Measurements from ENCODE around the gene LDLRAP1. TPM values are rescaled to one million over a fixed set of nuclear protein-coding genes. Genes with fewer than 3 reads are reported as not detected.
A peak's percentile ranks its signal among the peaks of the same experiment; 100 is the strongest.

LDLRAP1 gene
- polyA plus RNA-seq, 1 donor = 17.8 TPM

GRCh38 chr1:25531082-25531461 lies 12.3 kb upstream of the LDLRAP1 start:
- no peaks in the 10 kb centered on the region for H3K27me3 ChIP-seq (ENCODE audit: control insufficient read depth, insufficient read depth, low read length)
- no peaks in the 10 kb centered on the region for H3K9me3 ChIP-seq (ENCODE audit: control insufficient read depth, low read depth, low read length)
- no CpG with 5 or more reads among the region's 11 CpGs for WGBS (ENCODE audit: insufficient coverage, low lambda C conversion rate)
- no peaks in the 10 kb centered on the region for H3K36me3 ChIP-seq (ENCODE audit: control insufficient read depth, insufficient read depth, low read length)
- DNase-seq = no peak
- no peaks in the 10 kb centered on the region for H3K4me1 ChIP-seq (ENCODE audit: control insufficient read depth, insufficient read depth, low read length)
- no peak overlapping the region for H3K4me3 ChIP-seq (ENCODE audit: low read length)
- no peak overlapping the region for H3K27ac ChIP-seq (ENCODE audit: low read length)

DNA sequence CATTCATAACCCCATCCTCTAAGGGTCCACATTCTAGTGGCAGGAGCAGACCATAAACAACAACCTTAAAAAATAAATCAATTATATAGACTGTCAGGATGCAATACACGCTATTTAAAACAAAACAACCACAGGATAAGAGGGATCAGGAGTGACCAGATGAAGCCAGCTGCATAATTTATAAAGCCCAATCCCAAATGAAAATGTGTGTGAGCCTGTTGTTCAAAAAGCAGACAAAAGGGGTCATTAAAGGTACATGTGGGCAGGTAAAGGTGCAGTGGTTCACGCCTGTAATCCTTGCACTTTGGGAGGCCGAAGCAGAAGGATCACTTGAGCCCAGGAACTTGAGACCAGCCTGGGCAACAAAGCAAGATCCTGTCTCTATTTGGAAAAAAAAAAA lies 10.4 kb upstream of the LDLRAP1 start:
- Histone ChIP-seq H3K4me3 (ENCODE audit: low read length) (no peak overlapping the region), H3K9me3 (ENCODE audit: control insufficient read depth, low read depth, low read length) (no peaks in the 10 kb centered on the region), H3K4me1 (ENCODE audit: control insufficient read depth, insufficient read depth, low read length) (peaks cover 2% of the 10 kb centered on the region), H3K27me3 (ENCODE audit: control insufficient read depth, insufficient read depth, low read length) (no peaks in the 10 kb centered on the region), H3K27ac (ENCODE audit: low read length) (no peak overlapping the region), H3K36me3 (ENCODE audit: control insufficient read depth, insufficient read depth, low read length) (no peaks in the 10 kb centered on the region)
- WGBS (ENCODE audit: insufficient coverage, low lambda C conversion rate) = 100% methylated on average over 1 of the region's 3 CpGs
- DNase-seq = no peak

DNA sequence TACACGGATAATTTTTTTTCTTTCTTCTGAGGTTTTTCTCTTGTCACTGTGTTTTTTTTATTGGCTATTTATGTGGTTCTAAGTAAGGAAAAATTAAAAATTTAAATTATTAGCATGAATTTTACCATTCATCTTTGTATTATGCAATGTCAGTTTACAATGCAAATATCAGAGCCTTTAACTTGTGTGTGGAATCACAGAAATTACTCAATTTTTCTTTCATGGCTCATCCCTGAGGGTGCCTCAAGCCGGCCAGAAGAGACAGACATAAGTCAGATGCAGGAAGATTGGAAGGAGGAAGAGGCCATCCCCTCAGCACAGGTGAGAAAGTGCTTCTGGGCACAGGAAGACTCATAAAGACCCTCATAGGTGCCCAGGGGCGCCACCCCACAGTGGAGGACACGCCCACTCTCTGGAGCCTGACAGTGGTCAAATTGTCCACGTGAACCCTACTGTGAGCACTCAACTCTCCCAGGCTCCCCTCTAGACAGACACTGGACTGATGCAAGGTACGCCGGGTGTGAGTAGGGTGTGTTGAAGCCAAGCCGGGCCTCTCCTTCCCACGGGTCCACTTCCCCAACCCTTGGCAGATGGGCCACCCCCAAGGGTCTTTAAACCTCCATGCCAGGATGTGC lies 9.5 kb upstream of the LDLRAP1 start:
- DNase-seq = no peak
- Histone ChIP-seq H3K36me3 (ENCODE audit: control insufficient read depth, insufficient read depth, low read length) (no peaks in the 10 kb centered on the region), H3K27ac (ENCODE audit: low read length) (no peak overlapping the region), H3K27me3 (ENCODE audit: control insufficient read depth, insufficient read depth, low read length) (no peaks in the 10 kb centered on the region), H3K4me1 (ENCODE audit: control insufficient read depth, insufficient read depth, low read length) (peaks cover 11% of the 10 kb centered on the region), H3K9me3 (ENCODE audit: control insufficient read depth, low read depth, low read length) (no peaks in the 10 kb centered on the region), H3K4me3 (ENCODE audit: low read length) (no peak overlapping the region)
- WGBS (ENCODE audit: insufficient coverage, low lambda C conversion rate) = 100% methylated on average over 1 of the region's 9 CpGs

DNA sequence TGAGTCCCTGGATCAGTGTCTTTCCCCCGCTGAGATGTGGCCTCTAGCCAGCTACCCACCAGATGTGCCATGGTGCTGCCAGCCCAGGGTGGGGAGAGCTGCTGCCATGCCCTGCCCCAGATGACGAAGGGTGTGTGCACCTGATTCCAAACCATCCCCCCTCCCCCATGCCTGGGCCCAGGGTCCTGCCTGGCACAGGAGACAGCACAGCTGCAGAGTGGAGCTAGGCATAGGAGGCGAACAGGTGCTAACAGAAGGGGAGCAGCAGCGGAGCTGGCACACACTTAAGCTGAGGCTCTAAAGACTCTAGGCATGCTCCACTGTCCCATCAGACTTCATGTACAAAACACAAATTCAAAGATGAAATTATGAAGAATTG lies 9.0 kb upstream of the LDLRAP1 start:
- Histone ChIP-seq H3K36me3 (ENCODE audit: control insufficient read depth, insufficient read depth, low read length) (no peaks in the 10 kb centered on the region), H3K9me3 (ENCODE audit: control insufficient read depth, low read depth, low read length) (no peaks in the 10 kb centered on the region), H3K4me1 (ENCODE audit: control insufficient read depth, insufficient read depth, low read length) (peaks cover 11% of the 10 kb centered on the region), H3K27me3 (ENCODE audit: control insufficient read depth, insufficient read depth, low read length) (no peaks in the 10 kb centered on the region), H3K27ac (ENCODE audit: low read length) (no peak overlapping the region), H3K4me3 (ENCODE audit: low read length) (no peak overlapping the region)
- no CpG with 5 or more reads among the region's 4 CpGs for WGBS (ENCODE audit: insufficient coverage, low lambda C conversion rate)
- DNase-seq = no peak

GRCh38 chr1:25536124-25536523 lies 7.3 kb upstream of the LDLRAP1 start:
- H3K4me1 ChIP-seq (ENCODE audit: control insufficient read depth, insufficient read depth, low read length) = peaks cover 11% of the 10 kb centered on the region
- no peaks in the 10 kb centered on the region for H3K27me3 ChIP-seq (ENCODE audit: control insufficient read depth, insufficient read depth, low read length)
- no peaks in the 10 kb centered on the region for H3K9me3 ChIP-seq (ENCODE audit: control insufficient read depth, low read depth, low read length)
- no peak for DNase-seq
- no CpG with 5 or more reads among the region's 3 CpGs for WGBS (ENCODE audit: insufficient coverage, low lambda C conversion rate)
- no peaks in the 10 kb centered on the region for H3K36me3 ChIP-seq (ENCODE audit: control insufficient read depth, insufficient read depth, low read length)
- no peak overlapping the region for H3K4me3 ChIP-seq (ENCODE audit: low read length)
- H3K27ac ChIP-seq (ENCODE audit: low read length) = no peak overlapping the region

DNA sequence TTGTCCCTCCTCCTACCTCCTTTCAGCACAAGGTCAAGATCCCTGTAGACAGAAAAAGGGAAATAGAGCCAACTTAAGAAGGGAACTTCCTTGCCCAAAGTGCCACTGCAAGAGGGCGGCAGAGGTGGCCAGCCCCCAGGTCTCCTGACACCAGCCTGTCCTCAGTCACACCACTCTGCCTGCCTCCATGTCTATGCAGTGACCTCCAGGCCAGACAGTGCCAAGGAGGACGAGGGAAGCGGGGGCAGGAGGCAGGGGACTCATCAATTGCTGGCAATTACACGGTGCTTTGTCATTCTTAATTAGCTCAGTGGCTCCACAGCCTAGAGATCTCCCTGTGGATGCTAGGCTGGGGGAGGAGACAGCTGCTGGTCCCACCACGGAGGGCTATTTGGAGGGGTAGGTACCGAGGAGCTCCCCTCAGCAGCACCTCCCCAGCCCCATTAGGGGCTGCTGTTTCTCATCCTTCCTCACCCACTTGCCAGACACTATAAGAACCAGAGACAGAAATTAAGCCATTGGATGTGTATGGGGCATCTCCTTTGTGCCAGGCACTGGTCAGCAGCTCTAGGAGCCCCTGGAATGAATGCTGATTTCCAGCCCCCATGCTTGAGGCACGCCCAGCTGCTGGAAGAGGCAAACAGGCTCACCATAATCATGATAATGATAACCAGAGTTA lies 6.1 kb upstream of the LDLRAP1 start:
- DNase-seq = no peak
- no peaks in the 10 kb centered on the region for H3K36me3 ChIP-seq (ENCODE audit: control insufficient read depth, insufficient read depth, low read length)
- no CpG with 5 or more reads among the region's 7 CpGs for WGBS (ENCODE audit: insufficient coverage, low lambda C conversion rate)

DNA sequence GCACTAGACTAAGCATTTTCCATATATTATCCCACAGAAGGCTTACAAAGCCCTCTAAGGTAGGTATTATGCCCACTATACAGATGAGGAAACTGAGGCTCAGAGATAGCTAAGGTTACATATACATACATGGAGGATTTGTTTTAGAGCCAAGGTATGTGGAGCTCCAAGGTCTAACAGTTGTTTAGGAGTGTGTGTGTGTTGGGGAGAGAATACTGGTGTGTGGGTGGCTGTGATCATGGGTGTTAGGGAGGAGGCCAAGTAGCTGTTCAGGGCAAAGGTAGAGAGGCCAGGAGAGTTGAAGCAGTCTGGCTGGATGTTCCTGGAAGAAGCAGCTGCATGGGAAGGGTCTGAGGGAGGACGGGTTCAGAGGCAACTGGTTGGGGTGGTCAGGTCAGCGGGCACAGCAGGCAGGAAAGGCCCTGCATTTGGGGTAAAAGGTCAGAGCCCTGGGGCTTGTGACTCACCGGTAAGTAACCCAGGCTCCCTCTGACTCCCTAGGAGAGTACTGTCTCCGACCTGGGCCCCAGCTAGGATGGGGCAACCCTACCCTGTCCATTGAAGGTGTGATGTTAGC lies 5.1 kb upstream of the LDLRAP1 start:
- peak; percentile 59 to 76 for DNase-seq
- peaks cover 22% of the 10 kb centered on the region for H3K4me1 ChIP-seq (ENCODE audit: control insufficient read depth, insufficient read depth, low read length)
- WGBS (ENCODE audit: insufficient coverage, low lambda C conversion rate) = no CpG with 5 or more reads among the region's 4 CpGs

More for the DNA sequence above, 6.1 kb upstream of the LDLRAP1 start:
- H3K4me3 ChIP-seq (ENCODE audit: low read length) = no peak overlapping the region
- H3K27ac ChIP-seq (ENCODE audit: low read length) = no peak overlapping the region
- no peaks in the 10 kb centered on the region for H3K9me3 ChIP-seq (ENCODE audit: control insufficient read depth, low read depth, low read length)
- H3K27me3 ChIP-seq (ENCODE audit: control insufficient read depth, insufficient read depth, low read length) = no peaks in the 10 kb centered on the region
- peaks cover 18% of the 10 kb centered on the region for H3K4me1 ChIP-seq (ENCODE audit: control insufficient read depth, insufficient read depth, low read length)

GRCh38 chr1:25540750-25541342 lies 2.6 kb upstream of the LDLRAP1 start:
- H3K27me3 ChIP-seq (ENCODE audit: control insufficient read depth, insufficient read depth, low read length) = no peaks in the 10 kb centered on the region
- H3K9me3 ChIP-seq (ENCODE audit: control insufficient read depth, low read depth, low read length) = no peaks in the 10 kb centered on the region
- no peak overlapping the region for H3K27ac ChIP-seq (ENCODE audit: low read length)
- no peak overlapping the region for H3K4me3 ChIP-seq (ENCODE audit: low read length)
- H3K4me1 ChIP-seq (ENCODE audit: control insufficient read depth, insufficient read depth, low read length) = peaks cover 37% of the 10 kb centered on the region
- WGBS (ENCODE audit: insufficient coverage, low lambda C conversion rate) = no CpG with 5 or more reads among the region's 13 CpGs
- peak in 1 of 2 donors; percentile 15 for DNase-seq
- peaks cover 3% of the 10 kb centered on the region for H3K36me3 ChIP-seq (ENCODE audit: control insufficient read depth, insufficient read depth, low read length)

More for the DNA sequence above, 5.1 kb upstream of the LDLRAP1 start:
- H3K9me3 ChIP-seq (ENCODE audit: control insufficient read depth, low read depth, low read length) = no peaks in the 10 kb centered on the region
- H3K27ac ChIP-seq (ENCODE audit: low read length) = peak overlapping the region; percentile 52
- H3K36me3 ChIP-seq (ENCODE audit: control insufficient read depth, insufficient read depth, low read length) = no peaks in the 10 kb centered on the region
- H3K27me3 ChIP-seq (ENCODE audit: control insufficient read depth, insufficient read depth, low read length) = no peaks in the 10 kb centered on the region
- no peak overlapping the region for H3K4me3 ChIP-seq (ENCODE audit: low read length)

GRCh38 chr1:25541425-25541824 lies 2.0 kb upstream of the LDLRAP1 start:
- Histone ChIP-seq H3K4me3 (ENCODE audit: low read length) (no peak overlapping the region), H3K4me1 (ENCODE audit: control insufficient read depth, insufficient read depth, low read length) (peaks cover 37% of the 10 kb centered on the region), H3K27me3 (ENCODE audit: control insufficient read depth, insufficient read depth, low read length) (no peaks in the 10 kb centered on the region), H3K9me3 (ENCODE audit: control insufficient read depth, low read depth, low read length) (no peaks in the 10 kb centered on the region), H3K36me3 (ENCODE audit: control insufficient read depth, insufficient read depth, low read length) (peaks cover 3% of the 10 kb centered on the region), H3K27ac (ENCODE audit: low read length) (no peak overlapping the region)
- no CpG with 5 or more reads among the region's 1 CpG for WGBS (ENCODE audit: insufficient coverage, low lambda C conversion rate)
- peak in 1 of 2 donors; percentile 43 for DNase-seq

DNA sequence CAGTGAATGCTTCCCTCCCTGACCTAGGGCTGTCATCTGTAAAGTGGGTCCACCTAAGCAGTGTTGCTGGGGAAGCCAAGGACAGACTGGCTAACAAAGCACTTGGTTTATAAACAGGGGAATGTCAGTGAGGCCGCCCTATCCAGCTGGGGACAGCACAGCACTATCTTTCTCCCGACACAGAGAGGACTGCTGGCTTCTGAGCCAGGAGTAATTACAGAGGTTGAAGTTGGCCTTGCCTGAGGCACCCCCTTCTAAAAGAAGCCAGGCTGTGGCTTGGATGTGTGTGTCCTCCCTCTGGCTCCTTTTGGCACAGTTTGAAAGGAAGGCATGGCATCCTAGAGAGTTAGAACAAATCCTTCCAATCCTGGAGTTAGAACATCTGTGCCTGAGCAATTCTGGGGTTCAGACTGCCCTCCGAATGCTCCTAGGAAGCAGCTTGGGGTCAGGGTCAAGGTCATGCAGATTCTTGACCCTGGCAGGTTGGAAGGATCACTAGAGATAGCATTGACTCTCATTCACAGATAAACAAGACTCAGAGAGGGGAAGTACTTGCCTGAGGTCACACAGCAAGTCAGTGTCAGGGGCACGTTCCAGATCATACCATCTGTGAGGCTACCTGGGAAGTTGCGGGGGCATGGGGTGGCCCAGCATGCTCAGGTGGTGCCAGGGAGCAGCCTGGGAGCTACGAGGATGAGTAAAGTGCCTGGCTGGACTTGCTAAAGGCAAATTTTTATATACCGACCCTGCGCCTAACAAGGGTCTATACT lies 1.3 kb upstream of the LDLRAP1 start:
- Histone ChIP-seq H3K4me3 (ENCODE audit: low read length) (no peak overlapping the region), H3K27ac (ENCODE audit: low read length) (no peak overlapping the region), H3K36me3 (ENCODE audit: control insufficient read depth, insufficient read depth, low read length) (peaks cover 3% of the 10 kb centered on the region), H3K27me3 (ENCODE audit: control insufficient read depth, insufficient read depth, low read length) (no peaks in the 10 kb centered on the region), H3K4me1 (ENCODE audit: control insufficient read depth, insufficient read depth, low read length) (peaks cover 37% of the 10 kb centered on the region), H3K9me3 (ENCODE audit: control insufficient read depth, low read depth, low read length) (no peaks in the 10 kb centered on the region)
- no CpG with 5 or more reads among the region's 8 CpGs for WGBS (ENCODE audit: insufficient coverage, low lambda C conversion rate)
- no peak for DNase-seq

Data from large intestine (tissue), 3 donors.